Panc1 (cell line): ENCODE measurements around the gene ASAP2. TPM values are rescaled to one million over a fixed set of nuclear protein-coding genes. Genes with fewer than 3 reads are reported as not detected.

Experiments
- ATAC-seq: fragments of 200-7000 bp; cut with Tn5 transposase; 2 replicates; pipeline ENCODE4 v1.9.1; 2020; ENCODE audit warnings: mild to moderate bottlenecking, moderate library complexity
- BruUV-seq: library from RNA; stranded (reverse); fragments of 400-500 nt; replicated peaks from 2 replicates; lab custom pipeline; 2021; lab: Mats Ljungman, UMichigan
- CTCF ChIA-PET: fragments of 300-600 bp; sonication (Branson Sonifier 250); formaldehyde crosslinking; loops from one replicate; lab custom pipeline; 2022; ENCODE audit warnings: antibody characterized with exemption; lab: Charles Lee
- POLR2A ChIA-PET: fragments of 300-600 bp; sonication (Branson Sonifier 250); formaldehyde crosslinking; loops from one replicate; lab custom pipeline; 2022; ENCODE audit warnings: antibody characterized with exemption; lab: Charles Lee
- DNase-seq: peaks from one replicate; pipeline ENCODE4 v3.0.0-alpha.2; 2010; ENCODE audit warnings: low read depth, low spot score
- H3K27ac ChIP-seq: 2 replicates; pipeline ENCODE4 v1.5.1; 2011; ENCODE audit warnings: mild to moderate bottlenecking, low read length, inconsistent platforms
- H3K27me3 ChIP-seq: fragments of 200-500 bp; sonication (Bioruptor generic); 2 replicates; pipeline ENCODE4 v1.6.0; 2014; ENCODE audit warnings: low read length, inconsistent platforms; ENCODE audit not compliant: control insufficient read depth, insufficient read depth
- H3K36me3 ChIP-seq: fragments of 200-500 bp; sonication (Bioruptor generic); 2 replicates; pipeline ENCODE4 v1.5.1; 2014; ENCODE audit warnings: inconsistent platforms, mild to moderate bottlenecking, low read length, moderate library complexity; ENCODE audit not compliant: control insufficient read depth, insufficient read depth
- H3K4me1 ChIP-seq: 2 replicates; pipeline ENCODE4 v1.5.1; 2011; ENCODE audit warnings: inconsistent platforms, mild to moderate bottlenecking, low read length, moderate library complexity; ENCODE audit not compliant: control insufficient read depth, insufficient read depth
- H3K4me3 ChIP-seq, 2 experiments: 2 replicates each; pipeline ENCODE4 v1.5.1; 2011 to 2012; ENCODE audit warnings: low read depth in 2 of 2, low read length in 2 of 2, mild to moderate bottlenecking in 2 of 2, inconsistent platforms in 1 of 2, moderate library complexity in 1 of 2
- H3K9me3 ChIP-seq: fragments of 200-500 bp; sonication (Bioruptor generic); 2 replicates; pipeline ENCODE4 v1.5.1; 2014; ENCODE audit warnings: low read depth, mild to moderate bottlenecking, inconsistent platforms, low read length, moderate library complexity; ENCODE audit not compliant: control insufficient read depth, insufficient read depth
- CTCF ChIP-seq: fragments of 450-650 bp; IDR thresholded peaks from 2 replicates; pipeline ENCODE4 v1.5.1; 2017; ENCODE audit warnings: mild to moderate bottlenecking
- POLR2AphosphoS5 ChIP-seq: IDR thresholded peaks from 2 replicates; pipeline ENCODE4 v1.6.1; 2012; ENCODE audit warnings: mild to moderate bottlenecking, low read depth, low read length, moderate library complexity
- REST ChIP-seq, 2 experiments: IDR thresholded peaks; 2 replicates each; pipeline ENCODE4 v1.6.1; 2011 to 2012; ENCODE audit warnings: low read depth in 2 of 2, control low read depth in 1 of 2, low read length in 1 of 2, mild to moderate bottlenecking in 1 of 2, moderate library complexity in 1 of 2; ENCODE audit not compliant: insufficient read depth in 1 of 2
- SIN3A ChIP-seq: IDR thresholded peaks from 2 replicates; pipeline ENCODE4 v1.6.1; 2012; ENCODE audit warnings: low read depth, mild to moderate bottlenecking, low read length, moderate library complexity, borderline replicate concordance; ENCODE audit not compliant: insufficient read depth
- TCF7L2 ChIP-seq: IDR thresholded peaks from 2 replicates; pipeline ENCODE4 v1.6.1; 2011; ENCODE audit warnings: mild to moderate bottlenecking, low read depth, low read length, inconsistent platforms
- in situ Hi-C: cut with HindIII; loops from 2 replicates; pipeline ENCODE4 v1.10.0; 2016; ENCODE audit warnings: low sequenced_read_pairs, low pct_unique_long_range_greater_than_20kb
- intact Hi-C: fragments of 100-400 bp; cut with micrococcal nuclease; formaldehyde crosslinking; loops from one replicate; pipeline ENCODE4 v1.10.0; 2022; ENCODE audit not compliant: unreplicated experiment
- total RNA-seq: library from RNA; stranded (reverse); gene quantifications from one replicate; pipeline ENCODE4 v1.2.1, GENCODE V29; 2021; ENCODE audit not compliant: unreplicated experiment

Gene ASAP2
- total RNA-seq, 1 experiment from 2014 or later: 107 TPM

- Histone ChIP-seq H3K9me3 (no peaks in the 10 kb centered on the region), H3K27me3 (no peaks in the 10 kb centered on the region), H3K4me1 (peaks cover 8% of the 10 kb centered on the region; the same call in 1 of the 2 replicates), H3K4me3 (no peak overlapping the region), H3K36me3 (peaks cover 35% of the 10 kb centered on the region), H3K27ac (peak overlapping the region; percentile 31; the same call in 1 of the 2 replicates)
- DNase-seq (no peak), ATAC-seq (no peak)
- in situ Hi-C loops (no loop called here), intact Hi-C loops (no loop called here)
- ChIA-PET CTCF (no interaction called here), POLR2A (interaction anchor here (0.6 kb wide), 2 partner anchors 38 to 57 kb away, joined by 3 to 5 read pairs; no protein-coding TSS in a partner anchor)
- no peak for TF ChIP-seq POLR2AphosphoS5
- no peak for TF ChIP-seq TCF7L2
- no peak for TF ChIP-seq REST (IDR thresholded peaks at IDR 0.05; ENCODE audit: insufficient read depth in 1 of 2, low read depth in 2 of 2, low read length in 1 of 2)
- no TSS peak for BruUV-seq
Measured at GRCh38 chr2:9326975-9327374, 120.4 kb downstream of the ASAP2 start.

GRCh38 chr2:9327873-9328352, 121.3 kb downstream of the ASAP2 start:
- in situ Hi-C loops: no loop called here
- Histone ChIP-seq H3K27me3 (no peaks in the 10 kb centered on the region), H3K9me3 (no peaks in the 10 kb centered on the region), H3K27ac (no peak overlapping the region; the same call in 1 of the 2 replicates), H3K36me3 (peaks cover 38% of the 10 kb centered on the region), H3K4me1 (peaks cover 13% of the 10 kb centered on the region), H3K4me3 (no peak overlapping the region)
- intact Hi-C loops: no loop called here
- POLR2A ChIA-PET: no interaction called here
- DNase-seq (no peak), ATAC-seq (no peak)
- CTCF ChIA-PET: no interaction called here
- TF ChIP-seq CTCF: no peak
- TF ChIP-seq TCF7L2: no peak
- TF ChIP-seq POLR2AphosphoS5: no peak
- TF ChIP-seq REST (IDR thresholded peaks at IDR 0.05; ENCODE audit: insufficient read depth in 1 of 2, low read depth in 2 of 2, low read length in 1 of 2): no peak
- no peak for TF ChIP-seq SIN3A
- BruUV-seq: no TSS peak
